ENCODE results near the gene RAET1G. TPM values are rescaled to one million over a fixed set of nuclear protein-coding genes. Genes with fewer than 3 reads are reported as not detected.
"Not testable (repeated sequence)": the region's sequence is repeated elsewhere in the genome, so short reads cannot be mapped to it uniquely, and the experiment has no call there.

The RAET1G gene, protein sequence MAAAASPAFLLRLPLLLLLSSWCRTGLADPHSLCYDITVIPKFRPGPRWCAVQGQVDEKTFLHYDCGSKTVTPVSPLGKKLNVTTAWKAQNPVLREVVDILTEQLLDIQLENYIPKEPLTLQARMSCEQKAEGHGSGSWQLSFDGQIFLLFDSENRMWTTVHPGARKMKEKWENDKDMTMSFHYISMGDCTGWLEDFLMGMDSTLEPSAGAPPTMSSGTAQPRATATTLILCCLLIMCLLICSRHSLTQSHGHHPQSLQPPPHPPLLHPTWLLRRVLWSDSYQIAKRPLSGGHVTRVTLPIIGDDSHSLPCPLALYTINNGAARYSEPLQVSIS
- 1 to 10 TPM in 2 of 6 experiments, under 1 TPM in 4; 0.64 to 1.1 (median 0.83) TPM for total RNA-seq (2021; fragmentation: NEBNext Ultra II Directional; extraction: Animal tissue kit (Norgen Biotek cat#: 25700))
- long read RNA-seq, partial matches to known transcripts, result 0 of 1 reads
- long read RNA-seq, other reads (novel, unspliced or antisense), result 0 of 1 reads

DNA sequence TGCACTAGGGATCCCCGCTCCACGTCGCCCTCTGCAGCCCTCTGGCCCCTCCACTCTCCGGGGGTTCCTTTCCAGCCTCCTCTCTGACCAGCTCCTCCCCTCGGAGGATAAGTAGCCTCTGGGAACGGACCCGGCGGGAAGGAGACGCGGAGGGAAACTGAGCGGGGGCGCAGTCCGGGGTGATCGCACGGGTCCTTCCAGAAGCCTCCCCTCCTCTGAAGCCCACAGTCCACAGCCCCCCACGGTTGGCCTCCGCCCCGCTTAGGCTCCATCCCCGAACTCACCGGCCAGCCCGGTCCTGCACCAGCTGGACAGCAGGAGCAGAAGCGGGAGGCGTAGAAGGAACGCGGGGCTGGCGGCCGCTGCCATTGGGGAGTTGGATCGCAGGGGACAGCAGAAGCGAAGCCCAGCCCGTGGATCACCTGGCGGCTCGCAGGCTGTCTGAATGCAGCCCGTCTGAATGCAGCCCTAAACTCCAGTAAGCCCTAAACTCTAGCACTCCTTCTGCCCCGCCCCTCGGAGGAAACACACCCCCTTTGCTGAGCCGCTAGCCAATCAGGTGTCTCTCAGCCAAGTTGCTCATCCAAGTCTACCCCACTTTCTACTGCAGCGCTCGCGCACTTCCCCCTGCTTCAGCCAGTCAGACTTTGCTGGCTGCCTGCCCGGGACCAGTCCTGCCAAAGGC lies at the start of gene RAET1G:
Gene RAET1G (minus strand): TSS at position 480 of the 685 bp plus-strand sequence. CDS start 111 bp downstream, at position 369.
- peak within 1 kb of the TSS; percentile 87 for H3K4me3 Mint-ChIP-seq
- peak; percentile 88 for DNase-seq
- no peaks in the 10 kb centered on the region for H3K36me3 Mint-ChIP-seq (ENCODE audit: low read depth)
- peaks cover 27% of the 10 kb centered on the region for H3K27me3 Mint-ChIP-seq (ENCODE audit: insufficient read depth)
- no peaks in the 10 kb centered on the region for H3K9me3 Mint-ChIP-seq
- TF ChIP-seq, protein P1, sequence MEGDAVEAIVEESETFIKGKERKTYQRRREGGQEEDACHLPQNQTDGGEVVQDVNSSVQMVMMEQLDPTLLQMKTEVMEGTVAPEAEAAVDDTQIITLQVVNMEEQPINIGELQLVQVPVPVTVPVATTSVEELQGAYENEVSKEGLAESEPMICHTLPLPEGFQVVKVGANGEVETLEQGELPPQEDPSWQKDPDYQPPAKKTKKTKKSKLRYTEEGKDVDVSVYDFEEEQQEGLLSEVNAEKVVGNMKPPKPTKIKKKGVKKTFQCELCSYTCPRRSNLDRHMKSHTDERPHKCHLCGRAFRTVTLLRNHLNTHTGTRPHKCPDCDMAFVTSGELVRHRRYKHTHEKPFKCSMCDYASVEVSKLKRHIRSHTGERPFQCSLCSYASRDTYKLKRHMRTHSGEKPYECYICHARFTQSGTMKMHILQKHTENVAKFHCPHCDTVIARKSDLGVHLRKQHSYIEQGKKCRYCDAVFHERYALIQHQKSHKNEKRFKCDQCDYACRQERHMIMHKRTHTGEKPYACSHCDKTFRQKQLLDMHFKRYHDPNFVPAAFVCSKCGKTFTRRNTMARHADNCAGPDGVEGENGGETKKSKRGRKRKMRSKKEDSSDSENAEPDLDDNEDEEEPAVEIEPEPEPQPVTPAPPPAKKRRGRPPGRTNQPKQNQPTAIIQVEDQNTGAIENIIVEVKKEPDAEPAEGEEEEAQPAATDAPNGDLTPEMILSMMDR (IDR thresholded peaks at IDR 0.05), result peak; percentile 14; the same call in 1 of the 2 replicates
- H3K27ac Mint-ChIP-seq, result no peak within 1 kb of the TSS
- peaks cover 20% of the 10 kb centered on the region for H3K4me1 Mint-ChIP-seq (ENCODE audit: low read depth)

DNA sequence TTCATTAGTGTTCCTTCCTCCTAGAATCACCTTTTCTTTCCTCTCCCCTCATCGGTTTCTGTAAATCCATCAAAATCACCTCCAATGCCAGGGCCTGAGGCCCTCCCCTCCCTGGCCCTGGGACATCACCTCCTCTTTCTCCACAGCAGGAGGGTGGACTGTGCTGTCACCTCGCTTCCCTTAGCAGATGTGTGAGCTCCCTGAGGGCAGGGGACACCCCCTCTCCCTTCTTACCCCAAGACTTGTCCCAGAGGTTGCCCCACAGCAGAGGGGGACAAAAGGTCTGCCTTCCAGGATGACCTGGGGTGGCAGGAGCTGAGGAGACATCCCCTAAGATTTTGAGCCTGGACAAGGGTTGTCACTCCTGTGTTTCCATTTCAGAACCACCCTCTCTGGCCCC lies 46.7 kb upstream of the RAET1G start:
- Mint-ChIP-seq H3K27ac (no peak overlapping the region), H3K27me3 (ENCODE audit: insufficient read depth) (peaks cover 12% of the 10 kb centered on the region), H3K36me3 (ENCODE audit: low read depth) (peaks cover 9% of the 10 kb centered on the region), H3K9me3 (no peaks in the 10 kb centered on the region), H3K4me1 (ENCODE audit: low read depth) (peaks cover 12% of the 10 kb centered on the region), H3K4me3 (no peak overlapping the region)
- TF ChIP-seq, protein P1 (IDR thresholded peaks at IDR 0.05), result no peak
- DNase-seq, result no peak

DNA sequence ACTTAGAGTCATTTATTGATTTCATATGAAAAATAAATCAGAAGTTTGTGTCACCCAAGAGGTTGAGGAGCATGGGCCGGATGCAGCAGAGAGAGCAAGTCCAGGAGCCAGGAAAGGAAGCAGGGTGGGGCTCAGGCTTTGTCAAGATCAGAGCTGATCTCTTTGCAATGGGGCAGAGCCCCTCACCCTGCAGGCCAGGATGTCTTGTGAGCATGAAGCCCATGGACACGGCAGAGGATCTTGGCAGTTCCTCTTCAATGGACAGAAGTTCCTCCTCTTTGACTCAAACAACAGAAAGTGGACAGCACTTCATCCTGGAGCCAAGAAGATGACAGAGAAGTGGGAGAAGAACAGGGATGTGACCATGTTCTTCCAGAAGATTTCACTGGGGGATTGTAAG lies 46.0 kb upstream of the RAET1G start:
- H3K36me3 Mint-ChIP-seq (ENCODE audit: low read depth), result peaks cover 14% of the 10 kb centered on the region
- peaks cover 18% of the 10 kb centered on the region for H3K4me1 Mint-ChIP-seq (ENCODE audit: low read depth)
- not testable (repeated sequence) for DNase-seq, H3K9me3 Mint-ChIP-seq, H3K27ac Mint-ChIP-seq, H3K4me3 Mint-ChIP-seq
- H3K27me3 Mint-ChIP-seq (ENCODE audit: insufficient read depth), result peaks cover 17% of the 10 kb centered on the region

DNA sequence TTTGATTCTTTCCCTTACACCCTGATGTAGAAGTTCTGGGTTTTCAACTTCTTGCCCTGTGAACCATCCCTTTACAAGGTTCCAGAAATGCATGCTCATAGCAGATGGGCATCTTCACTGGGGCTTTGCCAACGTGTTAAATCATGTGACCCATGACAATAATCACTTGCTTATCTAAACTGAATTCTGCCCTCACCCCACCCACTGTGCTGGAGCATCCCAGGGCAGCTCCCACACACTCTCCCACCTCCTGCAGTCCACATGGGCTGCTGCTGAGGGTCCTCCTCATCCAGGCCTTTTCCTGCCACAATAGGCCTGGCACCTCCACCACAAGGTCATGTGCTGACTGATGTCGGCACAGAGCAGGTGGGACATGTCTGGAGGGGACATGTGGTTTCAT lies 45.1 kb upstream of the RAET1G start:
- H3K4me3 Mint-ChIP-seq, DNase-seq, H3K9me3 Mint-ChIP-seq, H3K27ac Mint-ChIP-seq: not testable (repeated sequence)
- Mint-ChIP-seq H3K36me3 (ENCODE audit: low read depth) (peaks cover 14% of the 10 kb centered on the region), H3K27me3 (ENCODE audit: insufficient read depth) (peaks cover 16% of the 10 kb centered on the region), H3K4me1 (ENCODE audit: low read depth) (peaks cover 26% of the 10 kb centered on the region)

DNA sequence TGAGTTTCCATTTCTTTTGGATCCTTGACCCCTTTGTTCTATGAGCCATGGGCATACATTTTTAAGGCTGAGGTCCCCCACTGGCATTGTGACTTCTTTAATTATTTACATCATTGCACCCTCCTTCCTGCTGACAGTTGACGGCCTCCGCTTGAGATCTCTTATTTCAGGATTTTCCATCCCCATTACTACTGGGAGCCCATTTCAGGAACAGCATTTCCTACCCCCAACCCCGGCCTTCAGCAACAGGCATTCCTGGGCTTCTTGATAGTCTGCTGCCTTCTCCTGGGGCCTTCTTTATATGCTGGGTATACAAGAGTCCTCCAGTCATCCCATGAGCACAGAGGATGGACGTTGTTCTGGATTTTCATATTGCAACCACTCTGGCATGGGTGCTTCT lies 44.7 kb upstream of the RAET1G start:
- DNase-seq, result no peak
- TF ChIP-seq, protein P1 (IDR thresholded peaks at IDR 0.05), result no peak
- Mint-ChIP-seq H3K27ac (no peak overlapping the region), H3K27me3 (ENCODE audit: insufficient read depth) (peaks cover 15% of the 10 kb centered on the region), H3K36me3 (ENCODE audit: low read depth) (peaks cover 14% of the 10 kb centered on the region), H3K4me1 (ENCODE audit: low read depth) (peaks cover 30% of the 10 kb centered on the region), H3K4me3 (no peak overlapping the region), H3K9me3 (no peaks in the 10 kb centered on the region)

DNA sequence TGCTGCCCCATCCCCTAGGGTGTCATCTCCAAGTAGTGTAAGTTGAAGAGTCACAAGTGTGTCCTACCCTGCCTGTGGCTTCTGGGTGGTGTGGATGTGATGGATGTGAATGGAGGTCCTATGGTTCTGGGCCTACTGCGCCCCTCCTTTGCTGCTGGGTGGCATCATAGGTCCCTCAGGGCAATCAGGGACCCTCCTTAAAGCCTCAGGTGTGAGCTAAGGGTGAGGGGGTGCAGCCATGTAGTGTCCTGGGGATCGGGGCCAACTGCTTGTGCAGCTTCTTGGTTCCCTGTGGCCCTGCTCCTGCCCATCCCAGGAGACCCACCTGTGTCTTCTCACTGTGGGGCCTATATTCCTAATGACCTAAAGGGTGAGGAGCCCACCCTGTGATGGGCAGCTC lies 43.4 kb upstream of the RAET1G start:
- H3K36me3 Mint-ChIP-seq (ENCODE audit: low read depth), result peaks cover 14% of the 10 kb centered on the region
- not testable (repeated sequence) for H3K9me3 Mint-ChIP-seq, DNase-seq, H3K4me3 Mint-ChIP-seq, H3K27ac Mint-ChIP-seq
- peaks cover 32% of the 10 kb centered on the region for H3K4me1 Mint-ChIP-seq (ENCODE audit: low read depth)
- peaks cover 12% of the 10 kb centered on the region for H3K27me3 Mint-ChIP-seq (ENCODE audit: insufficient read depth)

Data from HFFc6 (cell line).